Neural progenitor cell (in vitro differentiated cells): ENCODE results near the gene PPIE. TPM values are rescaled to one million over a fixed set of nuclear protein-coding genes. Genes with fewer than 3 reads are reported as not detected.

Source experiments
- DNase-seq: peaks from one replicate; pipeline ENCODE4 v3.0.0-alpha.2; 2016; ENCODE audit warnings: low spot score
- H2AFZ ChIP-seq: fragments of 200-600 bp; sonication (generic); replicated peaks from 2 replicates; pipeline ENCODE4 v1.6.1; 2016; ENCODE audit warnings: antibody characterized with exemption
- H3F3A ChIP-seq: fragments of 200-600 bp; sonication (generic); 2 replicates; pipeline ENCODE4 v1.6.1; 2016; ENCODE audit warnings: antibody characterized with exemption, low read depth
- H3K27ac ChIP-seq: fragments of 200-600 bp; sonication (generic); 2 replicates; pipeline ENCODE4 v1.5.1; 2016; ENCODE audit warnings: mild to moderate bottlenecking
- H3K27me3 ChIP-seq: fragments of 200-600 bp; sonication (generic); 2 replicates; pipeline ENCODE4 v1.6.1; 2016; ENCODE audit warnings: mild to moderate bottlenecking, moderate library complexity
- H3K36me3 ChIP-seq: fragments of 200-600 bp; sonication (generic); 2 replicates; pipeline ENCODE4 v1.5.1; 2016
- H3K4me1 ChIP-seq: fragments of 200-600 bp; sonication (generic); 2 replicates; pipeline ENCODE4 v1.6.1; 2016; ENCODE audit warnings: mixed run types
- H3K4me2 ChIP-seq: fragments of 200-600 bp; sonication (generic); 2 replicates; pipeline ENCODE4 v1.6.1; 2016
- H3K4me3 ChIP-seq: fragments of 200-600 bp; sonication (generic); 2 replicates; pipeline ENCODE4 v1.5.1; 2016
- H3K79me2 ChIP-seq: fragments of 200-600 bp; sonication (generic); 2 replicates; pipeline ENCODE4 v1.6.1; 2016; ENCODE audit warnings: low read depth
- H3K9ac ChIP-seq: fragments of 200-600 bp; sonication (generic); 2 replicates; pipeline ENCODE4 v1.6.1; 2016
- H3K9me3 ChIP-seq: fragments of 200-600 bp; sonication (generic); 2 replicates; pipeline ENCODE4 v1.5.1; 2016; ENCODE audit warnings: low read depth
- H4K20me1 ChIP-seq: fragments of 200-600 bp; sonication (generic); 2 replicates; pipeline ENCODE4 v1.6.1; 2016; ENCODE audit warnings: low read depth
- H3K27ac Mint-ChIP-seq: 3 replicates; pipeline ENCODE4 v1.8.0; 2021; ENCODE audit warnings: mixed read lengths
- H3K27me3 Mint-ChIP-seq: 2 replicates; pipeline ENCODE4 v1.8.0; 2022; ENCODE audit warnings: low read depth, mild to moderate bottlenecking, inconsistent platforms, moderate library complexity, mixed read lengths; ENCODE audit not compliant: insufficient read depth
- H3K36me3 Mint-ChIP-seq: 3 replicates; pipeline ENCODE4 v1.8.0; 2021; ENCODE audit warnings: mixed read lengths
- H3K4me1 Mint-ChIP-seq: 3 replicates; pipeline ENCODE4 v1.8.0; 2021; ENCODE audit warnings: mixed read lengths
- H3K4me3 Mint-ChIP-seq: 3 replicates; pipeline ENCODE4 v1.8.0; 2021; ENCODE audit warnings: mild to moderate bottlenecking, moderate library complexity, mixed read lengths
- H3K9me3 Mint-ChIP-seq: 3 replicates; pipeline ENCODE4 v1.8.0; 2020; ENCODE audit warnings: mixed read lengths
- EZH2 ChIP-seq: fragments of 200-600 bp; sonication (generic); IDR thresholded peaks from 2 replicates; pipeline ENCODE4 v1.6.1; 2017; ENCODE audit warnings: antibody characterized with exemption, mild to moderate bottlenecking, moderate library complexity
- EZH2phosphoT487 ChIP-seq: fragments of 200-600 bp; sonication (generic); IDR thresholded peaks from 2 replicates; pipeline ENCODE4 v1.6.1; 2017; ENCODE audit warnings: antibody characterized with exemption
- small RNA-seq: library from RNA; depleted of rRNA; stranded (forward); fragments of <200 nt; gene quantifications from one replicate; pipeline ENCODE3, GENCODE V24; 2015
- total RNA-seq: library from RNA; depleted of rRNA; stranded (reverse); fragments of >200 nt; gene quantifications from 2 replicates; pipeline ENCODE4 v1.2.3, GENCODE V29; 2015; ENCODE audit warnings: low replicate concordance
- TF ChIP-seq, protein P1 (sequence below): fragments of 200-600 bp; sonication (generic); IDR thresholded peaks from 2 replicates; pipeline ENCODE4 v1.5.1; 2017; ENCODE audit warnings: antibody characterized with exemption, mild to moderate bottlenecking

PPIE gene
- total RNA-seq, 1 donor from 2014 or later: 57.2 TPM

DNA sequence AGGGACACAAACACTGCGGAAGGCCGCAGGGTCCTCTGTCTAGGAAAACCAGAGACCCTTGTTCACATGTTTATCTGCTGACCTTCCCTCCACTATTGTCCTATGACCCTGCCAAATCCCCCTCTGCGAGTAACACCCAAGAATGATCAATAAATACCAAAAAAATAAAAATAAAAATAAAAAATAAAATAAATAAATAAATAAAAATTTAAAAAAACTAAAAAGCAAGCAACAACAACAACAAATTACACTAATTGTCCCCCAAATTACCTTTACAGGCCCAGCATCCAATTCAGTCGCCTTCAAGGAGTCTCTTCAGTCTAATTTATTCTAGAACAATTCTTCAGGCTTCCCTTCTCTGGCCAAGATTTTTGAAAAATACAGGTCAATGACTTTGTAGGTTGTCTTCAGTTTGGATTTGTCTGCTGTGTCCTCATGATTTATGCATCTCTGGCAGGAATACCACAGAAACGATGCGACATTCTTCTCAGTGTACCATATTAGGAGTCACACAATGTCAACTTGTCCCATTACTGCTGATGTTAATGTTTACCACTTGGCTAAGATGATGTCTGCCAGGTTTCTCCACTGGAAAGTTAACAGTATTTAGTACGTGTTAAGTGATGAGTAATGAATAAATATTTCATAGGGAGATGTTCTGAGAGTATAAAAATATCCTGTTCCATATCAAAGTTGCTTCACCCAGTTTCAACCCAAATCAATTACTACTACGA is 70.3 kb downstream of the PPIE start:
- DNase-seq: no peak
- Mint-ChIP-seq H3K27me3 (peaks cover 7% of the 10 kb centered on the region), H3K27ac (no peak overlapping the region), H3K4me3 (no peak overlapping the region), H3K4me1 (peaks cover under 1% of the 10 kb centered on the region), H3K36me3 (peaks cover 2% of the 10 kb centered on the region), H3K9me3 (peaks cover 13% of the 10 kb centered on the region)
- no peak overlapping the region for H3K4me3 ChIP-seq
- H4K20me1 ChIP-seq: no peaks in the 10 kb centered on the region
- no peaks in the 10 kb centered on the region for H3K4me1 ChIP-seq
- TF ChIP-seq, protein P1, sequence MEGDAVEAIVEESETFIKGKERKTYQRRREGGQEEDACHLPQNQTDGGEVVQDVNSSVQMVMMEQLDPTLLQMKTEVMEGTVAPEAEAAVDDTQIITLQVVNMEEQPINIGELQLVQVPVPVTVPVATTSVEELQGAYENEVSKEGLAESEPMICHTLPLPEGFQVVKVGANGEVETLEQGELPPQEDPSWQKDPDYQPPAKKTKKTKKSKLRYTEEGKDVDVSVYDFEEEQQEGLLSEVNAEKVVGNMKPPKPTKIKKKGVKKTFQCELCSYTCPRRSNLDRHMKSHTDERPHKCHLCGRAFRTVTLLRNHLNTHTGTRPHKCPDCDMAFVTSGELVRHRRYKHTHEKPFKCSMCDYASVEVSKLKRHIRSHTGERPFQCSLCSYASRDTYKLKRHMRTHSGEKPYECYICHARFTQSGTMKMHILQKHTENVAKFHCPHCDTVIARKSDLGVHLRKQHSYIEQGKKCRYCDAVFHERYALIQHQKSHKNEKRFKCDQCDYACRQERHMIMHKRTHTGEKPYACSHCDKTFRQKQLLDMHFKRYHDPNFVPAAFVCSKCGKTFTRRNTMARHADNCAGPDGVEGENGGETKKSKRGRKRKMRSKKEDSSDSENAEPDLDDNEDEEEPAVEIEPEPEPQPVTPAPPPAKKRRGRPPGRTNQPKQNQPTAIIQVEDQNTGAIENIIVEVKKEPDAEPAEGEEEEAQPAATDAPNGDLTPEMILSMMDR: no peak
- TF ChIP-seq EZH2: no peak
- no peak for TF ChIP-seq EZH2phosphoT487
- H3K27me3 ChIP-seq: no peaks in the 10 kb centered on the region
- H2AFZ ChIP-seq: no peak overlapping the region
- no peaks in the 10 kb centered on the region for H3K36me3 ChIP-seq
- peaks cover 2% of the 10 kb centered on the region for H3F3A ChIP-seq
- H3K27ac ChIP-seq: no peak overlapping the region
- no peaks in the 10 kb centered on the region for H3K79me2 ChIP-seq
- no peak overlapping the region for H3K9ac ChIP-seq
- no peak overlapping the region for H3K4me2 ChIP-seq
- H3K9me3 ChIP-seq: peaks cover 10% of the 10 kb centered on the region

DNA sequence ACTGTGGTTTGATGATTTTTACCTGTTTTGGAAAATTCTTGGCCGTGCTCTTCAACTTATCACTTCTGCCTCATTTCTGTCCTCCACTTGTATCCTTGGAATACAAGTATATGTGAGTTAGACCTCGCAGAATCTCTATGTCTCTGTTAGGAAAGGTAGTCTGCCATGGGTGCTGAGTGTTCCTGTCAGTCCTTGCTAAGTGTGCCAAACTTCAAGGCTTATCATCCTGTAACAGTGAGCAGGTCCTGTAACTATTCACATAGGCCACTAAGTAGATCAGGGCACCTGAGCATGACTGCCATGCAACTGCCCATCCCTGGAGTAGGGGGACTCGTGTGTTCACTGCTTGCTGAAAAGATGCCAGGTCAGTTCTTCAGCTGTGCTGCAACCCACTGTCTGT is 74.2 kb downstream of the PPIE start:
- Histone ChIP-seq H3K27ac (no peak overlapping the region), H2AFZ (no peak overlapping the region), H3K4me1 (no peaks in the 10 kb centered on the region), H3K36me3 (no peaks in the 10 kb centered on the region), H3K9me3 (no peaks in the 10 kb centered on the region), H4K20me1 (no peaks in the 10 kb centered on the region), H3K9ac (no peak overlapping the region), H3K4me3 (no peak overlapping the region), H3F3A (no peaks in the 10 kb centered on the region), H3K4me2 (no peak overlapping the region), H3K27me3 (peaks cover 5% of the 10 kb centered on the region), H3K79me2 (no peaks in the 10 kb centered on the region)
- TF ChIP-seq, protein P1: no peak
- no peak for TF ChIP-seq EZH2
- no peak for TF ChIP-seq EZH2phosphoT487
- Mint-ChIP-seq H3K9me3 (peaks cover 4% of the 10 kb centered on the region), H3K36me3 (peaks cover 2% of the 10 kb centered on the region), H3K27me3 (peaks cover 9% of the 10 kb centered on the region), H3K27ac (no peak overlapping the region), H3K4me1 (peaks cover 14% of the 10 kb centered on the region), H3K4me3 (no peak overlapping the region)
- no peak for DNase-seq

Small RNA genes within 50 kb of the gene (small RNA-seq; reads per million reads assigned to genes)
- gene AL033527.1 (not detected), gene RNU7-121P (not detected)

Other genes with a start within 250 kb of the PPIE start
- 0.12 TPM in 1 of 2 replicates, not detected in the other for gene BMP8A, start 247.2 kb upstream of the PPIE start, total RNA-seq
- gene PABPC4, start 162.1 kb upstream of the PPIE start, total RNA-seq: 123 and 243 TPM in 2 replicates
- gene HEYL, start 99.2 kb upstream of the PPIE start, total RNA-seq: 2.3 and 4.0 TPM in 2 replicates
- gene NT5C1A, start 66.8 kb upstream of the PPIE start, total RNA-seq: not detected in 2 replicates
- gene HPCAL4, start 47.4 kb upstream of the PPIE start, total RNA-seq: 0.13 and 0.19 TPM in 2 replicates
- gene OXCT2, start 32.5 kb downstream of the PPIE start, total RNA-seq: 2.1 TPM in 2 replicates
- 0.24 and 0.28 TPM in 2 replicates for gene BMP8B, start 50.0 kb downstream of the PPIE start, total RNA-seq
- gene TRIT1, start 144.6 kb downstream of the PPIE start, total RNA-seq: 45.1 and 64.8 TPM in 2 replicates
- 21.8 and 39.8 TPM in 2 replicates for gene MYCL, start 163.0 kb downstream of the PPIE start, total RNA-seq
- gene MFSD2A, start 216.3 kb downstream of the PPIE start, total RNA-seq: 0.90 and 1.4 TPM in 2 replicates